ENCODE results near the gene IFNW1. TPM values are rescaled to one million over a fixed set of nuclear protein-coding genes. Genes with fewer than 3 reads are reported as not detected.
"Not testable (repeated sequence)": the region's sequence is repeated elsewhere in the genome, so short reads cannot be mapped to it uniquely, and the experiment has no call there.

IFNW1 gene
- total RNA-seq, result not detected
- polyA plus RNA-seq (ENCODE audit: insufficient read depth, low read depth, low replicate concordance), result not detected
- long read RNA-seq, donor 1, result 0 reads
- long read RNA-seq, donor 2, result 0 reads
- long read RNA-seq, donor 3, result 0 reads
- long read RNA-seq, donor 4, result 0 reads
- long read RNA-seq, donor 5, result 0 reads
- long read RNA-seq, donor 6, result 0 reads
- long read RNA-seq, donor 7, result 0 reads
- long read RNA-seq, donor 8, partial matches to known transcripts, result 0 of 1 reads
- long read RNA-seq, donor 8, other reads (novel, unspliced or antisense), result 0 of 1 reads
- long read RNA-seq, donor 9, result 0 reads
- long read RNA-seq, donor 10, result 0 reads

DNA sequence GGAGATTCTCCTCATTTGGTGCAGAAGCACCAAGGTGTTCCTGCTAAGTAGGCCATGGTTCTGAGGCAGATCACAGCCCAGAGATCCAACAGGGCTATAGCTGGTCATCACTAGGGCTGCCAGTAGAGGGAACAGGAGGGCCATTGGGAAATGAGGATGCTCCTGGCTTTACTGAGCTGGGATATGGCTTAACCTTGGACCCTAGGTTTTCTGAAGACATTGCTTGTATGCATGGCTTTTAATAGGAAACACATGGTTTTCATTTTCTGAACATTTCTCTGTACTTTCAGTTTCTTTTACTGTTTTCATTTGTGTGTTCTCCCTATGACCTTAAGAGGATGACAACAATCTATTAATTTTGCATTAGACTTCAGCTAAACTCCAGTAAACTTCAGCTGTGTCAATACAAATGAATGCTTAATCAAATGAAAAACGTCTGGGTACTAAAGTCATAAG, at the start of gene IFNW1:
IFNW1 (minus strand) TSS at position 406 of the 456 bp plus-strand sequence; CDS start at position 144, 262 bp downstream.
- Histone ChIP-seq H3K36me3 (ENCODE audit: control insufficient read depth in 2 of 3, insufficient read depth in 3 of 3, low read length in 3 of 3) (no peaks in the 10 kb centered on the region), H3K4me3 (ENCODE audit: low read length in 3 of 3) (no peak within 1 kb of the TSS), H3K9ac (ENCODE audit: low read length in 3 of 3) (no peak within 1 kb of the TSS), H3K4me1 (ENCODE audit: control insufficient read depth in 2 of 3, insufficient read depth in 2 of 3, low read depth in 1 of 3, low read length in 3 of 3) (no peaks in the 10 kb centered on the region), H3K27me3 (ENCODE audit: control insufficient read depth, insufficient read depth, low read length) (no peaks in the 10 kb centered on the region), H3K27ac (ENCODE audit: low read depth in 2 of 2, low read length in 2 of 2) (no peak within 1 kb of the TSS), H3K9me3 (ENCODE audit: control insufficient read depth in 2 of 3, insufficient read depth in 1 of 3, low read length in 3 of 3) (no peaks in the 10 kb centered on the region)
- no peak for FAIRE-seq
- intact Hi-C loops (cut with DNase I), result no loop called here
- TF ChIP-seq, protein P1, sequence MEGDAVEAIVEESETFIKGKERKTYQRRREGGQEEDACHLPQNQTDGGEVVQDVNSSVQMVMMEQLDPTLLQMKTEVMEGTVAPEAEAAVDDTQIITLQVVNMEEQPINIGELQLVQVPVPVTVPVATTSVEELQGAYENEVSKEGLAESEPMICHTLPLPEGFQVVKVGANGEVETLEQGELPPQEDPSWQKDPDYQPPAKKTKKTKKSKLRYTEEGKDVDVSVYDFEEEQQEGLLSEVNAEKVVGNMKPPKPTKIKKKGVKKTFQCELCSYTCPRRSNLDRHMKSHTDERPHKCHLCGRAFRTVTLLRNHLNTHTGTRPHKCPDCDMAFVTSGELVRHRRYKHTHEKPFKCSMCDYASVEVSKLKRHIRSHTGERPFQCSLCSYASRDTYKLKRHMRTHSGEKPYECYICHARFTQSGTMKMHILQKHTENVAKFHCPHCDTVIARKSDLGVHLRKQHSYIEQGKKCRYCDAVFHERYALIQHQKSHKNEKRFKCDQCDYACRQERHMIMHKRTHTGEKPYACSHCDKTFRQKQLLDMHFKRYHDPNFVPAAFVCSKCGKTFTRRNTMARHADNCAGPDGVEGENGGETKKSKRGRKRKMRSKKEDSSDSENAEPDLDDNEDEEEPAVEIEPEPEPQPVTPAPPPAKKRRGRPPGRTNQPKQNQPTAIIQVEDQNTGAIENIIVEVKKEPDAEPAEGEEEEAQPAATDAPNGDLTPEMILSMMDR (IDR thresholded peaks at IDR 0.05; ENCODE audit: borderline replicate concordance, extremely low read depth, insufficient read depth), result no peak
- DNase-seq, result no peak

DNA sequence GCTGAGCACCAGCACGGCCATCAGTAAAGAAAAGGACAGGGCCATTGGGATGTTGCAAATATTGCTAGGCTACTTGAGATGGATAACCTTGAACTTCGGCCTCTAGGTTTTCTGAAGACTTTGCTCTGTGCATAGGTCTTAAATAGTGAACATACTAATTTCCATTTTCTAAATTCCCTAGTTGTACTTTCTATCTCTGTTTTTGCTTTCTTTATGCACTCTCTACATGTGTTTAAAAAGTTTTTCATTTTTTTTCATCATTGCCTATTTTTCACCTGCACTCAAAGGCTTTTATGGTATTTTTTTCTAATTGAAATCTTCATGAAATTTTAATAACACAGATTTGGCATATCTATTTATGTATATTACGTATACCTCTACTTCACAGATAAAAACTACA, 45.9 kb upstream of the IFNW1 start, which contains the start of gene IFNA4:
IFNA4 (minus strand) TSS at position 101 of the 400 bp plus-strand sequence; CDS start at position 45, 56 bp downstream.
- DNase-seq; H3K36me3 ChIP-seq (ENCODE audit: control insufficient read depth in 2 of 3, insufficient read depth in 3 of 3, low read length in 3 of 3); H3K9ac ChIP-seq (ENCODE audit: low read length in 3 of 3); H3K27ac ChIP-seq (ENCODE audit: low read depth in 2 of 2, low read length in 2 of 2); intact Hi-C loops (cut with DNase I); H3K9me3 ChIP-seq (ENCODE audit: control insufficient read depth in 2 of 3, insufficient read depth in 1 of 3, low read length in 3 of 3); FAIRE-seq; H3K4me3 ChIP-seq (ENCODE audit: low read length in 3 of 3); H3K4me1 ChIP-seq (ENCODE audit: control insufficient read depth in 2 of 3, insufficient read depth in 2 of 3, low read depth in 1 of 3, low read length in 3 of 3); H3K27me3 ChIP-seq (ENCODE audit: control insufficient read depth, insufficient read depth, low read length): not testable (repeated sequence)

DNA sequence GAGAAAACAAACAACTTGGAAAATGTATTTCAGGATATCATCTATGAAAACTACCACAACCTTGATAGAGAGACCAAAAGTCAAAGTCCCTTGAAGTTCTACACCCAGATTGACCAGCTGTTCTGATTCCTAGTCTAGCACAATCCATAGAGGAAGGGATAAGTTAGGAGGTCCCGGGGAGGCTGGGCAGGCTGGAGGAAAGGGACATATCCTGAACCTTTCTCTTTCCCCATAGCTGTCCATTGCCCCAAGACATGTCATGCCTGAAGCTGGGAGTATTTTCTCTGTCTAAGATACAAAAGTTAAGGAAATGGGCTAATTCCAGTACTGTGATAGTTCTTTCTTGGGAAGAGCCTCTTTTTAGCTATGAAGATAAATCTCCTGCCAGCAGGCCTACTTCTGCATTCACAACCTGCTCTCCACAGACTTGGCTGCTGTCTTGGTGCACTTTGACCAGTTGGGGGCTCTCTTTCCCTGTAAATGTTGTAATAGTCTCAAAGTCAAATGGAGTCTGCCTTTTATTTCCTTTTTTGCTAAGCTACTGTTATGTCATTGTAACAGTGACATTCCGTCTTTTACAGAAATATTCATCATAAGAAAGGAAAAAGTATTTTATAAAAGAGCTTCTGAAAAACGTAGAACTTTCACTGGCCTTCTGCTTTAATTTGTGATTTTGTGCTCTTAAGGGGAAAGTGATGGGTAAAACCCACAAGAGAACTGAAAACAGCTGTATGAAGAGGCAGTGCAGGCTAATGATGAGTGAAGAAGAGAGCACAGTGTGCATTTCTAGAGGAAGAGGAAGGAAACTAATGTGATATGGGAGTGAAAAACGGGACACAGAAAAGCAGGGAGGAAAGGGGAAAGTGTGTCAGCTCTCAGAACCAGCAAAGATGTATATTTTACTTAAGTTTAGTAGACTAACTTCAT, 41.4 kb upstream of the IFNW1 start:
- peak in 1 of 5 donors; percentile 2 for DNase-seq
- H3K36me3 ChIP-seq (ENCODE audit: control insufficient read depth in 2 of 3, insufficient read depth in 3 of 3, low read length in 3 of 3); H3K9ac ChIP-seq (ENCODE audit: low read length in 3 of 3); intact Hi-C loops (cut with DNase I); FAIRE-seq; H3K27ac ChIP-seq (ENCODE audit: low read depth in 2 of 2, low read length in 2 of 2); H3K9me3 ChIP-seq (ENCODE audit: control insufficient read depth in 2 of 3, insufficient read depth in 1 of 3, low read length in 3 of 3); H3K27me3 ChIP-seq (ENCODE audit: control insufficient read depth, insufficient read depth, low read length); H3K4me1 ChIP-seq (ENCODE audit: control insufficient read depth in 2 of 3, insufficient read depth in 2 of 3, low read depth in 1 of 3, low read length in 3 of 3); H3K4me3 ChIP-seq (ENCODE audit: low read length in 3 of 3): not testable (repeated sequence)
- TF ChIP-seq, protein P1 (IDR thresholded peaks at IDR 0.05; ENCODE audit: borderline replicate concordance, extremely low read depth, insufficient read depth), result peak; percentile 16

DNA sequence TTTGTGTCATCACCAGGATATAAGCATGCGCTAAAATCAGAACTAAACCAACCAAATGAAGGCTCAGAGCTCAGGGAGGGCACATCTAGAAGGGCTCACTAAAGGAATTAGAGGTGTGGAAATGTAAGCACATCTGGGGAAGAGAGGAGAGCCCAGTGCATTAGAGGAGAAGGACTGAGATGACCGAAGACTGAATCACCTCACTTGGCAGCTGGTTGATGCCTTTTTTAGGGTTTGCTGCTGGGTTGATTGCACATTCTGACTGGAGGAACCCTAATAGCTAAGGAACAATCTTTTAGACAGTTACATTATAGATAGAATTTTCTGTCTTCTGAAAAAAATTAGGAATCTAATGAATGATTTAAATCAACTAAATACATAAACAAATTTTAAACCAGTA, 33.0 kb upstream of the IFNW1 start:
- H3K27me3 ChIP-seq (ENCODE audit: control insufficient read depth, insufficient read depth, low read length), result no peaks in the 10 kb centered on the region
- no peak overlapping the region for H3K4me3 ChIP-seq (ENCODE audit: low read length in 3 of 3)
- TF ChIP-seq, protein P1 (IDR thresholded peaks at IDR 0.05; ENCODE audit: borderline replicate concordance, extremely low read depth, insufficient read depth), result no peak
- intact Hi-C loops (cut with DNase I), result no loop called here
- no peak overlapping the region for H3K9ac ChIP-seq (ENCODE audit: low read length in 3 of 3)
- no peak overlapping the region for H3K27ac ChIP-seq (ENCODE audit: low read depth in 2 of 2, low read length in 2 of 2)
- FAIRE-seq (no peak), DNase-seq (no peak)
- H3K36me3 ChIP-seq (ENCODE audit: control insufficient read depth in 2 of 3, insufficient read depth in 3 of 3, low read length in 3 of 3), result no peaks in the 10 kb centered on the region
- H3K9me3 ChIP-seq (ENCODE audit: control insufficient read depth in 2 of 3, insufficient read depth in 1 of 3, low read length in 3 of 3), result no peaks in the 10 kb centered on the region
- no peaks in the 10 kb centered on the region for H3K4me1 ChIP-seq (ENCODE audit: control insufficient read depth in 2 of 3, insufficient read depth in 2 of 3, low read depth in 1 of 3, low read length in 3 of 3)
